GM19372 (cell line): ENCODE data around the gene UBE2D3.
"Not testable (repeated sequence)": the region's sequence is repeated elsewhere in the genome, so short reads cannot be mapped to it uniquely, and the experiment has no call there.

ENCODE experiments used
- ATAC-seq: cut with Tn5 transposase; IDR thresholded peaks from one replicate; pipeline ENCODE4 v1.9.1; 2021; ENCODE audit warnings: mild to moderate bottlenecking, low read depth, moderate library complexity; ENCODE audit not compliant: unreplicated experiment

Gene UBE2D3

GRCh38 chr4:102826890-102827673 is at the start of gene UBE2D3:
Gene UBE2D3 (minus strand): TSS chr4:102827551. CDS start chr4:102826508, 1,043 bp downstream.
- peak; percentile 28 for ATAC-seq

- ATAC-seq: no peak
Observed at GRCh38 chr4:102871772-102872171, 44.4 kb upstream of the UBE2D3 start.

- ATAC-seq: peak; percentile 32
Observed at GRCh38 chr4:102869569-102870197, 42.3 kb upstream of the UBE2D3 start.

GRCh38 chr4:102868781-102869568 is 41.6 kb upstream of the UBE2D3 start, which contains the start of gene CISD2:
Gene CISD2 (plus strand): TSS chr4:102868992. CDS start chr4:102869085, 93 bp downstream.
- peak; percentile 84 for ATAC-seq

GRCh38 chr4:102868153-102868780 is 40.9 kb upstream of the UBE2D3 start:
- peak; percentile 45 for ATAC-seq

- no peak for ATAC-seq
Observed at GRCh38 chr4:102867278-102868152, 40.2 kb upstream of the UBE2D3 start.

- ATAC-seq: not testable (repeated sequence)
Observed at GRCh38 chr4:102865327-102865726, 38.0 kb upstream of the UBE2D3 start.

- ATAC-seq: no peak
Observed at GRCh38 chr4:102862747-102863146, 35.4 kb upstream of the UBE2D3 start.

- ATAC-seq: no peak
Observed at GRCh38 chr4:102862016-102862415, 34.7 kb upstream of the UBE2D3 start.

GRCh38 chr4:102860611-102861324 is 33.4 kb upstream of the UBE2D3 start:
- ATAC-seq: no peak

- no peak for ATAC-seq
Observed at GRCh38 chr4:102858828-102859464, 31.6 kb upstream of the UBE2D3 start.

GRCh38 chr4:102850370-102850769 is 23.0 kb upstream of the UBE2D3 start:
- ATAC-seq: no peak

- ATAC-seq: no peak
Observed at GRCh38 chr4:102849579-102850104, 22.3 kb upstream of the UBE2D3 start.

- no peak for ATAC-seq
Observed at GRCh38 chr4:102847687-102848086, 20.3 kb upstream of the UBE2D3 start.

GRCh38 chr4:102843938-102844337 is 16.6 kb upstream of the UBE2D3 start:
- no peak for ATAC-seq

GRCh38 chr4:102843273-102843672 is 15.9 kb upstream of the UBE2D3 start:
- ATAC-seq: no peak

GRCh38 chr4:102842367-102842766 is 15.0 kb upstream of the UBE2D3 start:
- no peak for ATAC-seq

GRCh38 chr4:102836596-102836995 is 9.2 kb upstream of the UBE2D3 start:
- no peak for ATAC-seq
